CD4-positive, alpha-beta T cell treated with Interleukin-6 for 4 hours (primary cell): ENCODE data around the gene GSG1L.

Source experiments
- DNase-seq: peaks from one replicate; pipeline ENCODE4 v3.0.0-alpha.2; 2020; ENCODE audit warnings: mixed read lengths

Gene GSG1L

DNA sequence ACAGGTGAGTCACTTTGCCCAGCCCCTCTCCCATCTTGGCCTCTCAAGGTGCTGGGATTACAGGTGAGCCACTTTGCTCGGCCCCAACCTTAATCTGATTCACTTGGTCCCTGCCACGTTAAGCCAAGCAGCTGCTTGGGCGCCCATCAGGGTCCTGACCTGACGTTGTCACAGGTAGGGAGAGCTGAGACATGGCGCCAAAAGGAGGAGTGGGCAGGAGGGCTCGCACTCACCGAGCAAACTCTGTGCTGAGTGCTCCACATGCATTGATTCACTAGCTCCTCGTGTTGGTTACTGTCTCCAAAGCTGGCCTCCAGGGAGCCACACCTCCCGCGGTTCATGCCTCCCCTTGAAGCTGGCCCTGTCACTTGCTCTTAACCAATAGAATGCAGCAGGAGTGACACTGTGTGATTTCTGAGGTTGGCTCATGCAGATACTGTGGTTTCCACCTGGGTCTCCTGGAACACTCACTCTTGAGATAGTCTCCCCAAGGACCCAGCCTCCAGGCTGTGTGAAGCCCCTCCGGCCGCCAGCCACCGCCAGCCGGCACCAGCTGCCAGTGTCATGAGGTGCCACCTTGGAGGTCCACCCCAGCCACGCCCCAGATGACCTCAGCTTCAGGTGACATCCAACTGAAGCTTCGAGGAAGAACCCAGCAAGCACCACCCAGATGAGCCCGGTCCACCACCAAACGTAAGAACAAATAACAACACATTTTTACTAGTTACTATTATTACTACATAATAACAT is 223.0 kb downstream of the GSG1L start:
- DNase-seq, result no peak

DNA sequence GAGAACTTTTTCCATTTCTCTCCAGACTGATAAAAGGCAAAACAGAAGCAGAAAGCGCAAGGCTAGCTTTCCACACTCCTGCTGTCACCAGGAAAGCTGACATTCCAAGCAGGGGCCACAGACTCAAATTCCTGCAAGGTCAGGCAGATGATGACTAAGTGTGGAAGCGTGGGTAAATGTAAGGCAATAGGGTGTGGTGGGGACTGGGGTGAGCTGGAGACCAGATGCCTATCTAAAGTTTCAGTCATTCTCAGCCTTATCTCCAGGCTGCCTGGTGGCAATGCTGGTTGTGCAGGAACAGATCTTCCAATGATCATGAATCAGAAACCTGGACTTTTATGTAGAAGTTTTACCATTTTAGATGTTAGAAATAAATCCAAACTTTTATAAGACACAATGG is 224.1 kb downstream of the GSG1L start:
- no peak for DNase-seq

DNA sequence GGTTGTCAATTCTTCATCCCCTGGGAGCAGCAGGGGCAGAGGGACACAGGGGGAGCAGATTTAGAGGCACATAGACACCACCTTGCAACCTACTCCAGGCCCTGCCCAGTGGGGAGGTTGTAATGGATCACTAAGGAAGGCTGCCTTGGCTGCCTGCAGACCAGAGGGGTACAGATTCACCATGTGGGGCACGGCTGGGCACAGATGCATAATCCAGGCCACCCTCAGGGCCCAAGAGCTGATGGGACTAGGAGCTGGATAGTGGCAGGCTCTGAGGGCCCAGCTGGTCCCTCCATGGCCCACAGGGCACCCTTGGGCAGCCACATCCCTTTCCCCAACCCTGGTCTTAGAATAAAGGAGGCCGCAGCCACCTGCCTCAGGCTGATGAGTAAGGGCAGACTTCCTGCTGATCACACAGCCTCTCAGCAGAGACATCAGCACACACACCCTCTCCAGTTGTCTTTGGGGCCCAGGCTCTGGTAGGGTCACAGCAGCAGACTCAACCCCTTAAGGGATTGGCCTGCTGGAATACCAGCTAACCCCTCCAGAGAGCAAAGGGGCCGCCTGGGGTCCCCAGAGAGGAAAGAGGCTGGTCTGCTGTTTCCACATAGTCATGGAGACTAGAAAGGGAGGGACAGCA is 224.9 kb downstream of the GSG1L start:
- DNase-seq, result no peak

- no peak for DNase-seq
Measured at GRCh38 chr16:27829975-27830374, 233.5 kb downstream of the GSG1L start.

GRCh38 chr16:27828671-27829070 is 234.8 kb downstream of the GSG1L start:
- no peak for DNase-seq

DNA sequence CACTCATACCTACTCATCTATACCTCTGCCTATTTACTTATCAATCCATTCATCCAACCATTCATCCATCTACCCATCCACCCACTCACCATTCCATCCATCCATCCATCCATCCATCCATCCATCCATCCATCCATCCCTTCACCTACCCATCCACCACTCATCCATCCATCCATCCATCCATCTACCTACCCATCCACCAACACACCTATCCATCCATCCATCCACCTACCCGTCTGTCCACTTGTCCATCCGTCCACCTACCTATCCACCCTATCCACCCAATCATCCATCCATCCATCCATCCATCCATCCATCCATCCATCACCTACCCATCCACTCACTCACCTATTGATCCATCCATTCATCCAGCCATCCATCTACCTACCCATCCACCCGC is 235.7 kb downstream of the GSG1L start:
- DNase-seq, result no peak

DNA sequence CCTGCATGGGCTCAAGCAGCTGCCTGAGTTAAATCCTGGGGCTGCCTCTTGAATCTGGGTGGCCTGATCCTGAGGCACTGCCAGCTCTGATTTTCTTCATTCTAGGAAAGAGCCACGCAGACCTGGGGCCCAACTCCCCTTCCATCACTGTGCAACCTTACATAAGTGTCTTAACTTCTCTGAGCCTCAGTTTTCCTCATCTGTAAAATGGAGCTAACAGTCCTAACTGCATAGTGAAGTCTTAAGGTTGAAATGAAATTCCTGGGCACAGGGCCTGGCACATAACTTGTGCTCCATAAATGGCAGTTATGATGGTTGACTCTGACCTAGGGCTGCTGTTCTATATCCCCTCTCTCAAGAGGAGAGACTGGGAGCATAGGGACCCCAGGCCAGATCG is 236.6 kb downstream of the GSG1L start:
- DNase-seq, result no peak

GRCh38 chr16:27826081-27826892 is 237.2 kb downstream of the GSG1L start:
- no peak for DNase-seq

GRCh38 chr16:27824786-27825185 is 238.7 kb downstream of the GSG1L start:
- DNase-seq, result no peak

- no peak for DNase-seq
Measured at GRCh38 chr16:27824006-27824405, 239.5 kb downstream of the GSG1L start.

DNA sequence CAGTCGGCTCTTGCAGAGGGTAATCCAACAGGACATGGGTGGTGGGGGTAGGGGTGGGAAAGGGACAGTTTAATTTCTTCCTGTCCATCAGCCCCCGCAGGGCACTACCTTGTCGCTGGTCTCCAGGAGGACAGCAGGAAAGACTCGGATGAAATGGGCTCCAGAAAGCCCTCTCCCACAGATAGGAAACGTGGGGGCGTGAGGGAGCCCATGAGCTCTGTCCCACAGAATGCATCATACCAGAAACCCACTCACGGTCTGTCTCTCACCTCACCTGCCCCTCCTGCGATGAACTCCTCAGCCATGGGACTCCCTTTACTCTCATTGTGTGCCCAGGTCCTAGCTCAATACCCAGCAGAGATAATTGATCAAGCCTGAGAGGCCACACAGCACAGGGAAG is 240.1 kb downstream of the GSG1L start:
- no peak for DNase-seq

DNA sequence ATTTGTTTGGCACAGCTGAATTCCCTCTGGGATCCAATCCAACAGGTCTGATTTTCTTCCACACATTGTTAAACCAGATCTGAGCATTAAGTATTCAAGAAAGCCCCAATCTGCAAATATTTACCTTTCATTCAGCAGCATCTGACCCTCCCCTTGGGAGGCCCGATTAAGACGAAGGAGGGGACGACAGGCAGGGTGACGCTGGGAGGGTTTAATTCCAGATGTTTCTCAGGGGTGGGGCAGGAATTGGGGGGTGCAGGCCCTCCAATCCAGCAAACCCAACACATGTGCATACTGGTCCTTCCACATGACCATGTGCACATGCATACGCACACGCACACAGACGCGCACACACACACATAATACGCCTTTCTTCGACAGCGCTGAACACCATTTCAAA is 240.5 kb downstream of the GSG1L start:
- DNase-seq, result no peak

DNA sequence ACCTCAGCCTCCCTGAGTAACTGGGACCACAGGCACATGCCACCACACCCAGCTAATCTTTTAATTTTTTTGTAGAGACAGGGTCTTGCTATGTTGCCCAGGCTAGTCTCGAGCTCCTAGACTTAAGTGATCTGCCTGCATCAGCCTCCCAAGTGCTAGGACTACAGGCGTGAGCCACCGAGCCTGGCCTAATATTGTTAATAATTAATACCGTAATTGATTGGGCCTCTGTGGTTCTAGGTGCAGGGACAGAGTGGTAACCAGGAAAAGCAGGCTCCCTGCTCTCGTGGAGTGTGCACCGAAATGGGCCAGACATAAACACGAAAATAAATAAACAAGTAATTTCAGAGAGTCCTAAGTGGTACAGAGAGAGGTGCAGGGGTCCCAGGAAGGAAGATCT is 241.0 kb downstream of the GSG1L start:
- no peak for DNase-seq

DNA sequence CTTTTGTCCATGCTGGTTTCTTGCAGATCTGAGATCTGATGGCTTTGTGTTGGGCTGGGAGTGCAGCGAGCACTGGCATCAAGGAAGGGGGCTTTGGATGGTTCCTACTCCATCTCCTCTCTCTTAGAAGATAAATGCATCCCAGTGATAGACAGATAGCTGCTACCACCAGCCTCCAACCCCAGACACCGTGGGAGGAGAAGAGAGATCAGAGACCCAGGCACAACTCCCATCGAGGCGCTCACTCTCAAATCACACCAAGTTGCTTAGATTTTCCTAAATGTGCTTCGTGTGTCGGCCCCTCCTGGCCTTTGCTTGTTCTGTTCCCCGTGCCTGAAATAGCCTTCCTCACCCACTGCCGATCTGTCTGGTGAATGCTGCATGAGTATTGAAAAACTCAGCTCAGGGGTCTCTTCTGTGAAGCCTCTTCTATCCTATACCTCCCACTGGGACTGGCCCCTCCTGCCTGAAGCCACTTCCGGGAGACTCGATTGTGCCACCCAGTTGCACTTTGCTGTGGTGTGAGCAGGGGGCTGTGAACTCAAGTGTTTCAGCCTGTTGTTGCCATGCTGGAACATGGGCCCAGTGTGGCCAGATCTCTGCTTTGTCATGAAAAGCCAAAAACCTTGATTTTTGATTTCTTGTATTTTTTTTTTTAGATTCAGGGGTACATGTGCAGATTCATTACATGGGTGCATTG is 242.7 kb downstream of the GSG1L start:
- DNase-seq, result no peak

- no peak for DNase-seq
Measured at GRCh38 chr16:27819881-27820610, 243.5 kb downstream of the GSG1L start.

DNA sequence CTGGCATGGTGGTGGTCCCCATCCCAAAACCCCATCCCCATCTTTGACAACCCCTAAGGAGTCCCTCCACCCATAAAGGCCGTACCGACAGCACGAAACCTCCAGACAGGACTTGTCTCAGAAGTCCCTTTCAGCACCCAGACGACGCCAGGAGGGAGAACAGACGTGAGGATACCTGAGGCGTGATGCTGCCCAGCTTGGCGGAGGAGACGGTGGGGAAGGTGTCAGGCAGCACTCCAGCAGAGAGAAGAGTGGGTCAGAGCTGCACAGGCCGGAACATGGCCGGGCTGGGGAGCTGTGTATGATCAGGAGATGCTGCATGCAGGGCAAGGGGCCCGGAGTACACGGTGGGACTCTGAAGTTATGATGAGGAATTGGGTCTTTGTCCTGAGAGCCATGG is 244.2 kb downstream of the GSG1L start:
- no peak for DNase-seq

DNA sequence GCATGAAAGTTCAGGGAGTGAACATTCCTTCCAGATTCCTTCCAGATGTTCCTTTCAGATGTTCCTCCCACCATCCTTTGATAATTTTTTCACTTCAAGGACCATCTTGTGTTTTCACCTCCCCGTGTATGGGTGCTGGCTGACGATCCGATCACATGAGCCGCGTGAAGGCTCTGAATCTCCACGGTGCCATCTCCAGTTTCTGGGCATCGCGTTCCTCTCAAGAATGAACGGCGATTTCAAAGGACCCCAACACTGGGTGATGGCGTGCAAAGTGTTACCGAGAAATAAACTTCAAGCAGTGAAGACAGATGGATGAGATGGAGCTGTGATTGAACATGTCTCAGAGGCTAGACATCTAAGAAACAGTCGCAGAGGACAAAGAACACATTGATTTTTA is 245.3 kb downstream of the GSG1L start:
- no peak for DNase-seq

- DNase-seq, result no peak
Measured at GRCh38 chr16:27817038-27817437, 246.5 kb downstream of the GSG1L start.

GRCh38 chr16:27816561-27816960 is 247.0 kb downstream of the GSG1L start:
- DNase-seq, result no peak

DNA sequence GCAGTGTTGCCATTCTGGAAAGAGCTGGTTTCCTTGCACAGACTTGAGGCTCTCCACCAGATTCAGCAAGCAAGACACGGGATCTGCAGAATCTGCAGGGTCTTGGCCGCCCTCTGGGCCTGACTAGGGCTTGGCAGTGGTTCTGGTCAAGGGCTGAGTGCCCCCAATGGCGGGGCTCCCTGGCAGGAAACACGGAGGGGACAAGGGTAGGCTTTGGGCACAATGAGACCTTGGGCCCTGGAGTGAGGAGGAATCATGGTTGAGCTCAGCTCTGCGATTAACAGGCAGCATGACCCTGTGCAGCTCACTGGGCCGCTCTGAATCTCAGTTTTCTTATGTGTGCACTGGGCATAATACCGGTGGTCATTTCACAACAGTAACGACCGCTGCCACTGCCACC is 249.9 kb downstream of the GSG1L start:
- DNase-seq, result no peak

DNA sequence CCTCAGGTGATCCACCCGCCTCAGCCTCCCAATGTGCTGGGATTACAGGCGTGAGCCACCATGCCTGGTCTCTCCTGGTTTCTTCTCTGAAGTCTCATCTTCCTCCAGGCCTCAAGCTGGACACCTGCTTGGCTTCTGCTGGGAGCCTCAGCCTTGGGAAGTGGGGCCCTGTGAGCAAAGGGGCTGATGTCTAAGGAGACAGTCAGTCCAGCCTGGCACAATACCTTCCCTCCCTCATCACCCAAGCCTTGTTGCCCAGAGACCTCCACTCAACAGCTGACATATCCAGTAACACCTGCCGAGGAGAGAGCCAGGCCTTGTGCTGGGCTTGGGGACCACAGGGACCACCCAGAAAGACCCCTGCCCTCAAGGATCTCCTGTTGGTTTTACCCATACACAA is 251.6 kb downstream of the GSG1L start:
- no peak for DNase-seq

DNA sequence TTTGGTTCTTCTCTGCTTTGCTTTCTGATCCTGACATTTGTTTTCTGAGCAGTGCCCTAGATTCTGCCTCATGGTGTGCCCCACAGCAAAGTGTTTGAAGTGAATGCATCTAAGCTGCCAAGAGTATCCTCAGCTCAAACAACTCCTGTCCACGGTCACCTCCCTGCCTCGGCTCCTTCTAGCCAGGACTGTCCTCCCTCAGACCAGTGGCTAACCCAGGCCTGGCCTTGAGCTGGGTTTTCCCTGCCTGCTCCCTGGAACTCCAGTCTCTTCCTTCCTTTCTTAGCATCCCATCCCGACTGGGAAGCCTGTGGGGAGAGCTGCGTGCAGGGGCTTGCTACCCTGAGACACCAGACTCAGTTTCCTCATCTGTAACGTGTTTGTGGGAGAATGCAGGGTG is 256.5 kb downstream of the GSG1L start:
- no peak for DNase-seq

- no peak for DNase-seq
Measured at GRCh38 chr16:27806388-27806787, 257.1 kb downstream of the GSG1L start.
